MCF 10A (cell line): Measurements from ENCODE around the gene DLG2. TPM values are rescaled to one million over a fixed set of nuclear protein-coding genes. Genes with fewer than 3 reads are reported as not detected.

Experiments
- BruUV-seq: library from RNA; stranded (reverse); fragments of 400-500 nt; replicated peaks from 2 replicates; lab custom pipeline; 2021; lab: Mats Ljungman, UMichigan
- CTCF ChIA-PET: fragments of 300-600 bp; sonication (Branson Sonifier 250); formaldehyde crosslinking; extraction: SDS; loops from one replicate; lab custom pipeline; 2021; ENCODE audit warnings: antibody characterized with exemption, inconsistent platforms; lab: Yijun Ruan, JAX
- POLR2A ChIA-PET: fragments of 300-600, 350-650 bp; sonication (Branson Sonifier 250); formaldehyde crosslinking; extraction: SDS; loops from one replicate; lab custom pipeline; 2020; ENCODE audit warnings: antibody characterized with exemption, inconsistent platforms; lab: Yijun Ruan, JAX
- DNase-seq: peaks from one replicate; pipeline ENCODE4 v3.0.0-alpha.2; 2018; ENCODE audit not compliant: unreplicated experiment
- H3K27ac Mint-ChIP-seq: one replicate; pipeline ENCODE4 v1.8.0; 2022; ENCODE audit warnings: mild to moderate bottlenecking, low read depth, mixed read lengths; ENCODE audit not compliant: unreplicated experiment
- H3K27me3 Mint-ChIP-seq: one replicate; pipeline ENCODE4 v1.8.0; 2022; ENCODE audit warnings: mixed read lengths; ENCODE audit not compliant: insufficient read depth, unreplicated experiment
- H3K36me3 Mint-ChIP-seq: one replicate; pipeline ENCODE4 v1.8.0; 2022; ENCODE audit warnings: mild to moderate bottlenecking, moderate library complexity, mixed read lengths; ENCODE audit not compliant: insufficient read depth, unreplicated experiment
- H3K4me1 Mint-ChIP-seq: one replicate; pipeline ENCODE4 v1.8.0; 2022; ENCODE audit warnings: mixed read lengths; ENCODE audit not compliant: insufficient read depth, unreplicated experiment
- H3K4me3 Mint-ChIP-seq: one replicate; pipeline ENCODE4 v1.8.0; 2022; ENCODE audit warnings: mild to moderate bottlenecking, moderate library complexity, mixed read lengths; ENCODE audit not compliant: unreplicated experiment
- H3K9me3 Mint-ChIP-seq: one replicate; pipeline ENCODE4 v1.8.0; 2022; ENCODE audit warnings: mixed read lengths; ENCODE audit not compliant: unreplicated experiment
- CTCF ChIP-seq: fragments of 200-600 bp; IDR thresholded peaks from one replicate; pipeline ENCODE4 v1.8.0; 2022; ENCODE audit warnings: antibody characterized with exemption, mild to moderate bottlenecking; ENCODE audit not compliant: unreplicated experiment
- intact Hi-C: fragments of 100-400 bp; cut with micrococcal nuclease; formaldehyde crosslinking; loops from 2 replicates; pipeline ENCODE4 v1.14.1; 2022
- total RNA-seq: library from RNA; stranded (reverse); gene quantifications from 2 replicates; pipeline ENCODE4 v1.2.3, GENCODE V29; 2022

Gene DLG2
- total RNA-seq, 1 experiment from 2014 or later: 0.26 TPM

- intact Hi-C loops: no loop called here
- H3K27ac Mint-ChIP-seq: no peak overlapping the region
- no peaks in the 10 kb centered on the region for H3K36me3 Mint-ChIP-seq
- no peak for TF ChIP-seq CTCF
- ChIA-PET POLR2A (no interaction called here), CTCF (no interaction called here)
- no peak for DNase-seq
- no peak overlapping the region for H3K4me3 Mint-ChIP-seq
- H3K27me3 Mint-ChIP-seq: peaks cover 12% of the 10 kb centered on the region
- H3K4me1 Mint-ChIP-seq: peaks cover 8% of the 10 kb centered on the region
- BruUV-seq: no TSS peak
- no peaks in the 10 kb centered on the region for H3K9me3 Mint-ChIP-seq
These were observed 1602.9 kb downstream of the DLG2 start for GRCh38 chr11:84024266-84024665.

GRCh38 chr11:84022695-84023094 lies 1604.4 kb downstream of the DLG2 start:
- Mint-ChIP-seq H3K36me3 (no peaks in the 10 kb centered on the region), H3K4me1 (peaks cover 9% of the 10 kb centered on the region), H3K9me3 (no peaks in the 10 kb centered on the region), H3K4me3 (no peak overlapping the region), H3K27me3 (peaks cover 12% of the 10 kb centered on the region), H3K27ac (no peak overlapping the region)
- ChIA-PET POLR2A (no interaction called here), CTCF (interaction anchor here (0.8 kb wide), 1 partner anchor 9 kb away, joined by 3 read pairs; no protein-coding TSS in a partner anchor)
- no TSS peak for BruUV-seq
- DNase-seq: no peak
- no peak for TF ChIP-seq CTCF
- intact Hi-C loops: no loop called here

- intact Hi-C loops: no loop called here
- Mint-ChIP-seq H3K4me3 (no peak overlapping the region), H3K4me1 (peaks cover 9% of the 10 kb centered on the region), H3K27me3 (peaks cover 12% of the 10 kb centered on the region), H3K27ac (no peak overlapping the region), H3K9me3 (no peaks in the 10 kb centered on the region), H3K36me3 (no peaks in the 10 kb centered on the region)
- no peak for DNase-seq
- POLR2A ChIA-PET: no interaction called here
- CTCF ChIA-PET: interaction anchor here (0.8 kb wide), 1 partner anchor 9 kb away, joined by 3 read pairs; no protein-coding TSS in a partner anchor
- BruUV-seq: no TSS peak
- no peak for TF ChIP-seq CTCF
These were observed 1604.9 kb downstream of the DLG2 start for GRCh38 chr11:84022201-84022600.

- Mint-ChIP-seq H3K4me3 (no peak overlapping the region), H3K9me3 (no peaks in the 10 kb centered on the region), H3K4me1 (peaks cover 9% of the 10 kb centered on the region), H3K36me3 (no peaks in the 10 kb centered on the region), H3K27me3 (peaks cover 11% of the 10 kb centered on the region), H3K27ac (no peak overlapping the region)
- ChIA-PET CTCF (interaction anchor here (0.6 to 0.7 kb wide), 2 partner anchors 377 to 1475 kb away, joined by 3 to 5 read pairs; no protein-coding TSS in a partner anchor), POLR2A (no interaction called here)
- BruUV-seq: no TSS peak
- intact Hi-C loops: no loop called here
- DNase-seq: no peak
- TF ChIP-seq CTCF: no peak
These were observed 1605.9 kb downstream of the DLG2 start for GRCh38 chr11:84021291-84021690.
